Lower leg skin (tissue), 4 donors: ENCODE results near the gene PDIA6. TPM values are rescaled to one million over a fixed set of nuclear protein-coding genes. Genes with fewer than 3 reads are reported as not detected.

ENCODE experiments used
- DNase-seq, 2 donors: peaks; one replicate each; pipeline ENCODE4 v3.0.0-alpha.2; 2019; ENCODE audit warnings: low spot score in 2 of 2
- H3K4me3 ChIP-seq: fragments of 200-600 bp; sonication (generic); 2 replicates; pipeline ENCODE4 v1.5.1; 2017; ENCODE audit warnings: mild to moderate bottlenecking, low read depth; ENCODE audit not compliant: poor library complexity, severe bottlenecking
- POLR2A ChIP-seq, 2 donors: fragments of 450-650 bp; IDR thresholded peaks; one replicate each; pipeline ENCODE4 v1.6.1; 2016 to 2017; ENCODE audit warnings: antibody characterized with exemption in 2 of 2, mild to moderate bottlenecking in 1 of 2, moderate library complexity in 1 of 2
- WGBS, 2 donors: methylation state at CpG; one replicate each; pipeline ENCODE4 v1.1.5; 2018; 5-methylcytosine and 5-hydroxymethylcytosine counted together
- intact Hi-C: fragments of 100-400 bp; cut with DNase I; formaldehyde crosslinking; loops from one replicate; pipeline ENCODE4 v1.15.0; 2023; ENCODE audit warnings: low total_unique reads
- total RNA-seq, 4 donors: library from RNA; depleted of rRNA; stranded (reverse); fragments of >200 nt; gene quantifications; one replicate each; pipeline ENCODE4 v1.1.0, GENCODE V29; 2016
- TF ChIP-seq, protein P1 (sequence below), 3 donors: fragments of 450-650 bp; IDR thresholded peaks; one replicate each; pipeline ENCODE4 v1.5.1; 2016; ENCODE audit warnings: antibody characterized with exemption in 3 of 3, mild to moderate bottlenecking in 3 of 3, moderate library complexity in 2 of 3

PDIA6 gene
- total RNA-seq, 4 donors from 2014 or later = 50.5 to 97.7 (median 73.7) TPM

DNA sequence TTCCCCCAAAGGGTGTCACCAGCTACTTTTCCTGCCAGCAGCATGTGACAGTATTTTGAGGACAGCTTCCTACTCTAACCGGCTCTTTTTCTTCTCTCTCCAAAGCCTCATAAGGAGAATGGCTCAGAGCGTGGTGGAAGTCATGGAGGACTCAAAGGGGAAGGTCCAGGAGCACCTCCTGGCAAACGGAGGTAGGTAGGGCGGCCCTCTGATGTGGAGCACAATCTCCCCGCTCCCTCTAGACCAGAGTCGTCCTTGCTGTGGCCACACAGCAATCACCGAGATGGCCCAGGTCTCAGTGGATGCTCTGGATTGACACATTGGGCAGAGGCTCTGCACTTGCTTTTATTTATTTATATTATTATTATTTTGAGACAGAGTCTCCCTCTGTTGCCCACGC lies 58.7 kb downstream of the PDIA6 start:
- no peak for DNase-seq
- TF ChIP-seq, protein P1, sequence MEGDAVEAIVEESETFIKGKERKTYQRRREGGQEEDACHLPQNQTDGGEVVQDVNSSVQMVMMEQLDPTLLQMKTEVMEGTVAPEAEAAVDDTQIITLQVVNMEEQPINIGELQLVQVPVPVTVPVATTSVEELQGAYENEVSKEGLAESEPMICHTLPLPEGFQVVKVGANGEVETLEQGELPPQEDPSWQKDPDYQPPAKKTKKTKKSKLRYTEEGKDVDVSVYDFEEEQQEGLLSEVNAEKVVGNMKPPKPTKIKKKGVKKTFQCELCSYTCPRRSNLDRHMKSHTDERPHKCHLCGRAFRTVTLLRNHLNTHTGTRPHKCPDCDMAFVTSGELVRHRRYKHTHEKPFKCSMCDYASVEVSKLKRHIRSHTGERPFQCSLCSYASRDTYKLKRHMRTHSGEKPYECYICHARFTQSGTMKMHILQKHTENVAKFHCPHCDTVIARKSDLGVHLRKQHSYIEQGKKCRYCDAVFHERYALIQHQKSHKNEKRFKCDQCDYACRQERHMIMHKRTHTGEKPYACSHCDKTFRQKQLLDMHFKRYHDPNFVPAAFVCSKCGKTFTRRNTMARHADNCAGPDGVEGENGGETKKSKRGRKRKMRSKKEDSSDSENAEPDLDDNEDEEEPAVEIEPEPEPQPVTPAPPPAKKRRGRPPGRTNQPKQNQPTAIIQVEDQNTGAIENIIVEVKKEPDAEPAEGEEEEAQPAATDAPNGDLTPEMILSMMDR (IDR thresholded peaks at IDR 0.05) = no peak
- no peak for TF ChIP-seq POLR2A (IDR thresholded peaks at IDR 0.05)
- 85 to 88% methylated on average over 8 of the region's 8 CpGs for WGBS, 2 donors
- intact Hi-C loops = no loop called here
- H3K4me3 ChIP-seq = no peak overlapping the region

GRCh38 chr2:10753156-10753555 lies 59.4 kb downstream of the PDIA6 start:
- TF ChIP-seq, protein P1 (IDR thresholded peaks at IDR 0.05) = no peak
- no peak for TF ChIP-seq POLR2A (IDR thresholded peaks at IDR 0.05)
- DNase-seq = no peak
- intact Hi-C loops = no loop called here
- WGBS, 2 donors = 29 to 34% methylated on average over 7 of the region's 7 CpGs
- H3K4me3 ChIP-seq = no peak overlapping the region

- TF ChIP-seq, protein P1 (IDR thresholded peaks at IDR 0.05) = no peak
- H3K4me3 ChIP-seq = no peak overlapping the region
- 68 to 76% methylated on average over 5 of the region's 5 CpGs for WGBS, 2 donors
- no peak for DNase-seq
- intact Hi-C loops = no loop called here
These were observed 60.3 kb downstream of the PDIA6 start for GRCh38 chr2:10752236-10752635.

DNA sequence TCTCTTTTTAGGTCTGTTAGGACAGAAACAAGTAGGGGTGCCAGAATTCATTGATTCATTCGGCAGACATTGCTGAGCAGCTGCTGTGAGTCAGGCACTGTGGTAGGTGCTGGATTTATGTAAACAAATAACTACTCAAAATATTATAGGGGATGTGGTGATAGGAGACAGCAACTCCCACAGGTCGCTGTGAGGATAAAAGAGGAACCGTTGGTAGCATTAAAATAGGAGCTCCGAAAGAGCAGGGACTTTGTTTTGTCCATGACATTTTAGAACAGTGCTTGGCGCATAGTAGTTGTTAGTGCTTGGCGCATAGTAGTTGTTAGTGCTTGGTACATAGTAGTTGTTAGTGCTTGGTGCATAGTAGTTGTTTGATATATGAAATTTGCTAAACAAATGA lies 62.0 kb downstream of the PDIA6 start:
- 79 to 82% methylated on average over 6 of the region's 6 CpGs for WGBS, 2 donors
- intact Hi-C loops = no loop called here
- no peak for DNase-seq
- H3K4me3 ChIP-seq = no peak overlapping the region
- TF ChIP-seq, protein P1 (IDR thresholded peaks at IDR 0.05) = no peak
- no peak for TF ChIP-seq POLR2A (IDR thresholded peaks at IDR 0.05)

DNA sequence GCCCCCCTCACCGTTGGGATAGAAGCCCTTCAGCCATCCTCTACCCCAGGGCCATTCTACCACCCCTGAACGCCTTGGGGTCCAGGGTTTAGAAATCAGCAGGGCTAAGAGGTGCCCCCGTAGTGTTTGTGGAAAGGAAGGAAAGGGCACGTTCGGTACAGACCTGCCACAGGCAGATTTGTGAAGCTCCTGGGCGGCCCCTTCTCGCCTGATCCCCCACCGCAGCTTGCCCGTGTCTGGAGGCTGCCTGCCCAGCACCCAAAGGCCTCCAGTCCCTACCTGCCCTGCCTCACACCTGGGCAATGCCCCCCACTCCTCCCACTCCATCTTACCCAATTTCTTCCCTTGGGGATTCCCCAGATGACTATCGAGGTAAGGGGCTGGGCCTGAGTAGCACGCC lies 69.9 kb downstream of the PDIA6 start:
- intact Hi-C loops = no loop called here
- no peak for TF ChIP-seq POLR2A (IDR thresholded peaks at IDR 0.05)
- DNase-seq = no peak
- WGBS, 2 donors = 74 to 80% methylated on average over 11 of the region's 11 CpGs
- no peak overlapping the region for H3K4me3 ChIP-seq

GRCh38 chr2:10741139-10741538 lies 71.4 kb downstream of the PDIA6 start:
- H3K4me3 ChIP-seq = no peak overlapping the region
- no peak for TF ChIP-seq POLR2A (IDR thresholded peaks at IDR 0.05)
- TF ChIP-seq, protein P1 (IDR thresholded peaks at IDR 0.05) = no peak
- WGBS, 2 donors = 45 to 53% methylated on average over 2 of the region's 2 CpGs
- no peak for DNase-seq
- intact Hi-C loops = no loop called here
